BLaER1 treated with 17β-estradiol and CSF1 and Interleukin-3, amounts not matched to agents 10 nM and 100 nM (cell line): Measurements from ENCODE around the gene MTMR10.

Experiments
- H3K27ac ChIP-seq, 11 experiments: shearing (Covaris generic); formaldehyde crosslinking; 2 replicates each; pipeline ENCODE4 v1.8.1; 2022
- H3K27me3 ChIP-seq, 11 experiments: shearing (Covaris generic); formaldehyde crosslinking; 2 replicates each; pipeline ENCODE4 v1.8.1; 2022
- H3K36me3 ChIP-seq, 11 experiments: shearing (Covaris generic); formaldehyde crosslinking; 2 replicates each; pipeline ENCODE4 v1.8.1; 2022
- H3K4me1 ChIP-seq, 10 experiments: shearing (Covaris generic); formaldehyde crosslinking; 2 replicates each; pipeline ENCODE4 v1.8.1; 2022
- H3K4me2 ChIP-seq, 11 experiments: shearing (Covaris generic); formaldehyde crosslinking; 2 replicates each; pipeline ENCODE4 v1.8.1; 2022
- H3K4me3 ChIP-seq, 10 experiments: shearing (Covaris generic); formaldehyde crosslinking; 2 replicates each; pipeline ENCODE4 v1.8.1; 2022
- H3K9ac ChIP-seq, 11 experiments: shearing (Covaris generic); formaldehyde crosslinking; 2 replicates each; pipeline ENCODE4 v1.8.1; 2022
- H3K9me3 ChIP-seq, 11 experiments: shearing (Covaris generic); formaldehyde crosslinking; replicated peaks in 1 of 11; 2 replicates each; pipeline ENCODE4 v1.8.1; 2022
- H4K20me1 ChIP-seq, 11 experiments: shearing (Covaris generic); formaldehyde crosslinking; 2 replicates each; pipeline ENCODE4 v1.8.1; 2022
- Cebpa-rat ChIP-seq, 11 experiments: shearing (Covaris generic); IDR thresholded peaks; 2 replicates each; pipeline ENCODE4 v1.8.1; 2022

The MTMR10 gene

GRCh38 chr15:30991255-30992235 is at the start of gene MTMR10:
MTMR10 (minus strand) TSS chr15:30991628; CDS start chr15:30991506, 122 bp downstream.
- Histone ChIP-seq H3K4me1 (peaks cover 20 to 35% (median 30%) of the 10 kb centered on the region in 10 experiments), H3K4me2 (peak within 1 kb of the TSS; percentile 84 to 97 (median 92)), H4K20me1 (peaks cover 0 to 38% (median 11%) of the 10 kb centered on the region in 11 experiments; a peak in 11 of 22 replicates), H3K4me3 (peak within 1 kb of the TSS; percentile 87 to 98 (median 94)), H3K9me3 (no peaks in the 10 kb centered on the region), H3K27ac (peak within 1 kb of the TSS; percentile 90 to 99 (median 95)), H3K9ac (peak within 1 kb of the TSS; percentile 91 to 99 (median 95)), H3K36me3 (peaks cover 2 to 22% (median 10%) of the 10 kb centered on the region in 11 experiments; a peak in 21 of 22 replicates), H3K27me3 (no peaks in the 10 kb centered on the region)
- TF ChIP-seq Cebpa-rat (IDR thresholded peaks at IDR 0.05), result no peak

- Histone ChIP-seq H3K4me1 (peaks cover 0 to 14% (median 5%) of the 10 kb centered on the region in 10 experiments; a peak in 6 of 20 replicates), H3K27me3 (no peaks in the 10 kb centered on the region), H3K9me3 (no peaks in the 10 kb centered on the region), H3K4me2 (no peak overlapping the region), H3K36me3 (no peaks in the 10 kb centered on the region), H3K9ac (no peak overlapping the region), H3K27ac (no peak overlapping the region), H3K4me3 (no peak overlapping the region), H4K20me1 (no peaks in the 10 kb centered on the region)
- no peak for TF ChIP-seq Cebpa-rat (IDR thresholded peaks at IDR 0.05)
Measured at GRCh38 chr15:31040611-31041010, 49.2 kb upstream of the MTMR10 start.

- Histone ChIP-seq H3K27me3 (no peaks in the 10 kb centered on the region), H3K36me3 (no peaks in the 10 kb centered on the region)
- no peak for TF ChIP-seq Cebpa-rat (IDR thresholded peaks at IDR 0.05)
Measured at GRCh38 chr15:31039961-31040360, 48.5 kb upstream of the MTMR10 start.

GRCh38 chr15:31037731-31038477 is 46.5 kb upstream of the MTMR10 start:
- Histone ChIP-seq H3K4me1 (peaks cover 0 to 14% (median 4%) of the 10 kb centered on the region in 10 experiments; a peak in 6 of 20 replicates), H3K27ac (no peak overlapping the region)

More at GRCh38 chr15:31039961-31040360, 48.5 kb upstream of the MTMR10 start:
- Histone ChIP-seq H3K9ac (no peak overlapping the region), H4K20me1 (no peaks in the 10 kb centered on the region), H3K4me2 (no peak overlapping the region), H3K4me3 (no peak overlapping the region), H3K4me1 (peaks cover 0 to 14% (median 5%) of the 10 kb centered on the region in 10 experiments; a peak in 6 of 20 replicates), H3K27ac (no peak overlapping the region), H3K9me3 (no peaks in the 10 kb centered on the region)

GRCh38 chr15:31036783-31037182 is 45.4 kb upstream of the MTMR10 start:
- TF ChIP-seq Cebpa-rat (IDR thresholded peaks at IDR 0.05), result no peak
- Histone ChIP-seq H3K9ac (no peak overlapping the region; a peak in 1 of 22 replicates), H3K27ac (no peak overlapping the region), H3K4me2 (peak overlapping the region in 3 of 11 experiments; percentile 14 to 28 (median 23); a peak in 3 of 22 replicates), H3K27me3 (no peaks in the 10 kb centered on the region), H4K20me1 (no peaks in the 10 kb centered on the region), H3K4me1 (peaks cover 0 to 5% (median 0%) of the 10 kb centered on the region in 10 experiments; a peak in 2 of 20 replicates), H3K36me3 (no peaks in the 10 kb centered on the region), H3K4me3 (no peak overlapping the region), H3K9me3 (no peaks in the 10 kb centered on the region)

More at GRCh38 chr15:31037731-31038477, 46.5 kb upstream of the MTMR10 start:
- Histone ChIP-seq H3K36me3 (no peaks in the 10 kb centered on the region), H3K4me2 (no peak overlapping the region), H3K27me3 (no peaks in the 10 kb centered on the region), H3K9ac (no peak overlapping the region), H3K4me3 (no peak overlapping the region), H4K20me1 (no peaks in the 10 kb centered on the region), H3K9me3 (no peaks in the 10 kb centered on the region)
- no peak for TF ChIP-seq Cebpa-rat (IDR thresholded peaks at IDR 0.05)

GRCh38 chr15:31035610-31036009 is 44.2 kb upstream of the MTMR10 start:
- no peaks in the 10 kb centered on the region for H4K20me1 ChIP-seq
- no peak overlapping the region for H3K9ac ChIP-seq
- H3K4me2 ChIP-seq, result no peak overlapping the region
- no peaks in the 10 kb centered on the region for H3K27me3 ChIP-seq
- peaks cover 0 to 5% (median 0%) of the 10 kb centered on the region in 10 experiments; a peak in 2 of 20 replicates for H3K4me1 ChIP-seq
- no peak overlapping the region for H3K4me3 ChIP-seq
- no peaks in the 10 kb centered on the region for H3K36me3 ChIP-seq
- no peaks in the 10 kb centered on the region for H3K9me3 ChIP-seq
- TF ChIP-seq Cebpa-rat (IDR thresholded peaks at IDR 0.05), result no peak
- H3K27ac ChIP-seq, result no peak overlapping the region

GRCh38 chr15:31034152-31034551 is 42.7 kb upstream of the MTMR10 start:
- Histone ChIP-seq H3K4me1 (peaks cover 0 to 5% (median 0%) of the 10 kb centered on the region in 10 experiments; a peak in 2 of 20 replicates), H4K20me1 (no peaks in the 10 kb centered on the region), H3K27me3 (no peaks in the 10 kb centered on the region), H3K4me3 (no peak overlapping the region), H3K27ac (no peak overlapping the region), H3K4me2 (no peak overlapping the region), H3K36me3 (no peaks in the 10 kb centered on the region), H3K9me3 (no peaks in the 10 kb centered on the region), H3K9ac (no peak overlapping the region)
- TF ChIP-seq Cebpa-rat (IDR thresholded peaks at IDR 0.05), result no peak

- peaks cover 0 to 5% (median 0%) of the 10 kb centered on the region in 10 experiments; a peak in 2 of 20 replicates for H3K4me1 ChIP-seq
- TF ChIP-seq Cebpa-rat (IDR thresholded peaks at IDR 0.05), result no peak
- H3K9me3 ChIP-seq, result no peaks in the 10 kb centered on the region
- H4K20me1 ChIP-seq, result no peaks in the 10 kb centered on the region
- no peak overlapping the region for H3K4me2 ChIP-seq
- no peaks in the 10 kb centered on the region for H3K27me3 ChIP-seq
- no peaks in the 10 kb centered on the region for H3K36me3 ChIP-seq
- H3K27ac ChIP-seq, result no peak overlapping the region
- no peak overlapping the region for H3K4me3 ChIP-seq
- no peak overlapping the region for H3K9ac ChIP-seq
Measured at GRCh38 chr15:31032961-31033371, 41.5 kb upstream of the MTMR10 start.
